ENCODE measurements around the gene EFCAB3.

EFCAB3 gene

DNA sequence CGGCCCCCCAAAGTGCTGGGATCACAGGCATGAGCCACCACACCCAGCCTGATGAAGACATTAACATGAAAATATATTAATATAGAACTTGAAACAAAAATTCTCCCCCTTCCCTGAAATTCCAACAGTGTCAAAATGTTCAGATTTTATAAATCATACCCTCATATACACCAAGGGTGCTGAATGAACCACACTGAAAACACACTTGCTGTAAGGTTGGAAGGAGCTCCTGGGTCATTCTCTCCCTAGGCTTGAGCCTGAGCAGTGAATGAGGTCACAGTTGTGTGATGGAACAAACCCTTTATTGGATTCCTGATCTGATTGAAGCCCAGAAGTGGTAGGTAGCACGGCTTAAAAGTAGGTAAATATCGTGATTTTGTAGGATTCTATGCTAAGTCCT, at the start of gene EFCAB3:
EFCAB3 (plus strand) TSS at position 301 of the 400 bp plus-strand sequence. CDS start 2,427 bp downstream, outside the sequence.
- Histone ChIP-seq H2AFZ (no peak within 1 kb of the TSS), H3K79me2 (no peaks in the 10 kb centered on the region), H3K4me2 (ENCODE audit: low read length) (no peak within 1 kb of the TSS), H3K27me3 (ENCODE audit: control insufficient read depth, insufficient read depth, low read length) (no peaks in the 10 kb centered on the region), H3K9me3 (ENCODE audit: control insufficient read depth, low read length) (no peaks in the 10 kb centered on the region), H3K4me1 (no peaks in the 10 kb centered on the region), H3K9ac (no peak within 1 kb of the TSS), H3K36me3 (ENCODE audit: control insufficient read depth, insufficient read depth, low read length) (no peaks in the 10 kb centered on the region), H3K4me3 (ENCODE audit: low read depth, low read length) (no peak within 1 kb of the TSS), H3K27ac (no peak within 1 kb of the TSS)
- TF ChIP-seq, protein P1, sequence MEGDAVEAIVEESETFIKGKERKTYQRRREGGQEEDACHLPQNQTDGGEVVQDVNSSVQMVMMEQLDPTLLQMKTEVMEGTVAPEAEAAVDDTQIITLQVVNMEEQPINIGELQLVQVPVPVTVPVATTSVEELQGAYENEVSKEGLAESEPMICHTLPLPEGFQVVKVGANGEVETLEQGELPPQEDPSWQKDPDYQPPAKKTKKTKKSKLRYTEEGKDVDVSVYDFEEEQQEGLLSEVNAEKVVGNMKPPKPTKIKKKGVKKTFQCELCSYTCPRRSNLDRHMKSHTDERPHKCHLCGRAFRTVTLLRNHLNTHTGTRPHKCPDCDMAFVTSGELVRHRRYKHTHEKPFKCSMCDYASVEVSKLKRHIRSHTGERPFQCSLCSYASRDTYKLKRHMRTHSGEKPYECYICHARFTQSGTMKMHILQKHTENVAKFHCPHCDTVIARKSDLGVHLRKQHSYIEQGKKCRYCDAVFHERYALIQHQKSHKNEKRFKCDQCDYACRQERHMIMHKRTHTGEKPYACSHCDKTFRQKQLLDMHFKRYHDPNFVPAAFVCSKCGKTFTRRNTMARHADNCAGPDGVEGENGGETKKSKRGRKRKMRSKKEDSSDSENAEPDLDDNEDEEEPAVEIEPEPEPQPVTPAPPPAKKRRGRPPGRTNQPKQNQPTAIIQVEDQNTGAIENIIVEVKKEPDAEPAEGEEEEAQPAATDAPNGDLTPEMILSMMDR (IDR thresholded peaks at IDR 0.05) = no peak

DNA sequence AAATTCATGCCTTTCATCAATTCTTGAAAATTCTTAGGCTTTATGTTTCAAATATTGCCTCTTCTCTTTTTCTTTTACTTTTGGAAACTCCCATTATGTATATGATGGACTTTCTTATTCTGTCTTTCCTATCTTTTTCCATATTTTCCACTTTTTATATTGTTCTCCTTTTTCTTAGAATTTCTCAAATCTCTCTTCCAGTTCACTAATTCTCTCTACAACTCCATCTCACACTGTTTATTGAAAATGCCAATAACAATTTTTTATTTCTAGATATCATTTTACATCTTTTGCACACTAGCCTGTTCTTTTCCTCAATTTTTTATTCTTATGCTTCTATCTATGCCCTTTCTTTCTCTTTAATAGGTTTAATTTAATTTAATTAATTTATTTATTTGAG, 43.8 kb upstream of the EFCAB3 start:
- Histone ChIP-seq H3K9ac (no peak overlapping the region), H3K27ac (no peak overlapping the region), H3K4me1 (no peaks in the 10 kb centered on the region), H3K9me3 (ENCODE audit: control insufficient read depth, low read length) (peaks cover 5% of the 10 kb centered on the region), H3K4me2 (ENCODE audit: low read length) (no peak overlapping the region), H3K4me3 (ENCODE audit: low read depth, low read length) (no peak overlapping the region), H3K79me2 (no peaks in the 10 kb centered on the region), H2AFZ (no peak overlapping the region), H3K36me3 (ENCODE audit: control insufficient read depth, insufficient read depth, low read length) (no peaks in the 10 kb centered on the region), H3K27me3 (ENCODE audit: control insufficient read depth, insufficient read depth, low read length) (no peaks in the 10 kb centered on the region)
- TF ChIP-seq, protein P1 (IDR thresholded peaks at IDR 0.05) = no peak

DNA sequence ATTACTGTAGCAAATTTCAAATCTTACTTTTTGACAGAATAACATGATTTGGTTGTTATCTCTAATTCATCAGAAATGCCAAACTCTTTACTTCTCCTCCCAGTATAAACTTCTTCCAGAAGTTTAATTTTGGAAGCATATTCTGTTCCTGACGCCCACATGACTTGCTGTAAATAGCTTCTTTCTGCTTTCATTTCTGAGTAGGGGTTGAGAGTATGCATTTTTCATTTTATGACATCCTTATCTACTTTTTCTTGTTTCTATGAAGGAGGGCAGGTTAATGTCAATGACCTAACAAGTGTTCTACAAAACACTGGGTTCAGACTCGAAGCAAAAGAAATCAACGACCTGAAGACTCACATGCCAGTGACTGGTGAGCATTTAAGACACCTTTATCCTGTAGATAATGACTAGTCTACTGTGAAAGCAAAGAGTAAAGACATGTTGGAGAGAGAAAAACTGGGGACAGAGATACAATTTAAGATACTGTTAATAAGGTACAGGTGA, 36.5 kb upstream of the EFCAB3 start:
- Histone ChIP-seq H3K9me3 (ENCODE audit: control insufficient read depth, low read length) (no peaks in the 10 kb centered on the region), H2AFZ (no peak overlapping the region), H3K9ac (no peak overlapping the region), H3K4me2 (ENCODE audit: low read length) (no peak overlapping the region), H3K4me3 (ENCODE audit: low read depth, low read length) (no peak overlapping the region), H3K27me3 (ENCODE audit: control insufficient read depth, insufficient read depth, low read length) (no peaks in the 10 kb centered on the region), H3K4me1 (no peaks in the 10 kb centered on the region), H3K36me3 (ENCODE audit: control insufficient read depth, insufficient read depth, low read length) (no peaks in the 10 kb centered on the region), H3K79me2 (no peaks in the 10 kb centered on the region), H3K27ac (no peak overlapping the region)
- TF ChIP-seq, protein P1 (IDR thresholded peaks at IDR 0.05) = no peak

DNA sequence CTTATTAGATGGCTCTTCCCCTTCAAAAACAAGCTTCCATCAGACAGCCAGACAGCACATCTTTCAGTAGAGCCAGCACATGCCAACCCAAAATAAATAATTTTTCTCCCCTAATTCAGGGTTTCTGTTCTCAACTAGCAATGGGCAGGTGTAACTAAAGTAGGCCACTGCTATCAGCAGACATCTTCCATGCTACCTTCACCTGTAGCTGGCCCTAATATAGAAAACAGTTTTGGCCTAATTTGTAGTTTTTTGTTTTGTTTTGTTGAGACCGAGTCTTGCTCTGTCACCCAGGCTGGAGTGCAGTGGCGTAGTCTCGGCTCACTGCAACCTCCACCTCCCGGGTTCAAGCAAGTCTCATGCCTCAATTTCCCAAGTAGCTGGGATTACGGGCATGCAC, 29.2 kb upstream of the EFCAB3 start:
- TF ChIP-seq, protein P1 (IDR thresholded peaks at IDR 0.05) = no peak
- H3K79me2 ChIP-seq = no peaks in the 10 kb centered on the region
- H2AFZ ChIP-seq = no peak overlapping the region
- no peak overlapping the region for H3K9ac ChIP-seq
- H3K4me2 ChIP-seq (ENCODE audit: low read length) = no peak overlapping the region
- H3K27me3 ChIP-seq (ENCODE audit: control insufficient read depth, insufficient read depth, low read length) = no peaks in the 10 kb centered on the region
- no peaks in the 10 kb centered on the region for H3K36me3 ChIP-seq (ENCODE audit: control insufficient read depth, insufficient read depth, low read length)
- H3K4me1 ChIP-seq = no peaks in the 10 kb centered on the region
- no peaks in the 10 kb centered on the region for H3K9me3 ChIP-seq (ENCODE audit: control insufficient read depth, low read length)
- no peak overlapping the region for H3K4me3 ChIP-seq (ENCODE audit: low read depth, low read length)
- H3K27ac ChIP-seq = no peak overlapping the region

DNA sequence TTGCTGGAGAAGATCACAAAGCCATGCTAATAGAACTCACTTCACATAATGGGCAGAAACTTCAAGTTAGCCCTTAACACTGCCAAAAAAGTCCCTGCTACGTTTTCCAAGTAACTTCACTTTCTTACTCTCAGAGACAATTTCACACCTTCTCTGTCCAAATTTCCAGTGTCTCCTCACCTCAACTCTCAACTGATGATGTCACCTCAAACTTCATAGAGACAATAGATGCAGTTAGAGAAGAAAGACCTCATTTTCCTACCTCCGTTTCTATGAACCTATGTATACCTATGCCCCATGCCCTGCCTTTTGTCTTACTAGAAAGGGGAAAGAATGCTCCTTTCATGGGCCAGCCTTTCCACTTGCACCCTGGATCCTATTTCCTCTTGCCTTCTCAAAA, 14.2 kb upstream of the EFCAB3 start:
- no peaks in the 10 kb centered on the region for H3K9me3 ChIP-seq (ENCODE audit: control insufficient read depth, low read length)
- H3K4me1 ChIP-seq = no peaks in the 10 kb centered on the region
- H3K9ac ChIP-seq = no peak overlapping the region
- H3K4me2 ChIP-seq (ENCODE audit: low read length) = no peak overlapping the region
- H3K27me3 ChIP-seq (ENCODE audit: control insufficient read depth, insufficient read depth, low read length) = no peaks in the 10 kb centered on the region
- no peak overlapping the region for H3K27ac ChIP-seq
- no peaks in the 10 kb centered on the region for H3K79me2 ChIP-seq
- TF ChIP-seq, protein P1 (IDR thresholded peaks at IDR 0.05) = no peak
- H3K4me3 ChIP-seq (ENCODE audit: low read depth, low read length) = no peak overlapping the region
- no peaks in the 10 kb centered on the region for H3K36me3 ChIP-seq (ENCODE audit: control insufficient read depth, insufficient read depth, low read length)
- H2AFZ ChIP-seq = no peak overlapping the region
